Naive thymus-derived CD4-positive, alpha-beta T cell (primary cell): ENCODE measurements around the gene BHMT2. TPM values are rescaled to one million over a fixed set of nuclear protein-coding genes. Genes with fewer than 3 reads are reported as not detected.

Experiments
- ATAC-seq: fragments of 150-1000 bp; cut with Tn5 transposase; 2 replicates; pipeline ENCODE4 v1.10.0; 2021; ENCODE audit warnings: mild to moderate bottlenecking, moderate library complexity
- CTCF ChIA-PET: fragments of 350-600 bp; sonication (Branson Sonifier 250); formaldehyde crosslinking; loops from one replicate; lab custom pipeline; 2021; ENCODE audit warnings: antibody characterized with exemption; lab: Charles Lee
- POLR2A ChIA-PET: fragments of 350-600 bp; sonication (Branson Sonifier 250); formaldehyde crosslinking; loops from one replicate; lab custom pipeline; 2021; ENCODE audit warnings: antibody characterized with exemption, inconsistent platforms; lab: Charles Lee
- DNase-seq, 9 donors: peaks; one replicate each; pipeline versions ENCODE4 v3.0.0 to v3.0.0-alpha.2; 2020 to 2022; ENCODE audit warnings: mixed read lengths in 1 of 9
- H3K27ac ChIP-seq: one replicate; pipeline ENCODE4 v1.7.0; 2013; ENCODE audit warnings: mild to moderate bottlenecking, low read depth, low read length, moderate library complexity
- H3K27me3 ChIP-seq, 2 donors: one replicate each; pipeline ENCODE4 v1.7.0; 2013; ENCODE audit warnings: low read length in 2 of 2, mild to moderate bottlenecking in 2 of 2, moderate library complexity in 2 of 2; ENCODE audit not compliant: control insufficient read depth in 2 of 2, insufficient read depth in 2 of 2
- H3K36me3 ChIP-seq, 3 experiments: 1 replicate in 2 of 3; 2 replicates in 1 of 3; pipeline ENCODE4 v1.7.0; 2013; ENCODE audit warnings: low read length in 3 of 3, mild to moderate bottlenecking in 3 of 3, moderate library complexity in 1 of 3; ENCODE audit not compliant: insufficient read depth in 3 of 3, control insufficient read depth in 2 of 3
- H3K4me1 ChIP-seq, 2 donors: one replicate each; pipeline ENCODE4 v1.7.0; 2013; ENCODE audit warnings: low read length in 2 of 2, mild to moderate bottlenecking in 2 of 2, moderate library complexity in 1 of 2; ENCODE audit not compliant: control insufficient read depth in 2 of 2, insufficient read depth in 2 of 2
- H3K4me3 ChIP-seq: 2 replicates; pipeline ENCODE4 v1.7.0; 2013; ENCODE audit warnings: mild to moderate bottlenecking, low read length
- H3K9me3 ChIP-seq, 3 experiments: 1 replicate in 2 of 3; 2 replicates in 1 of 3; pipeline ENCODE4 v1.7.0; 2013; ENCODE audit warnings: low read length in 3 of 3; ENCODE audit not compliant: control insufficient read depth in 2 of 3
- H3K27ac Mint-ChIP-seq, 9 donors: one replicate each; pipeline ENCODE4 v1.8.0; 2020 to 2022; ENCODE audit warnings: mixed read lengths in 9 of 9, mild to moderate bottlenecking in 8 of 9, moderate library complexity in 5 of 9, inconsistent platforms in 2 of 9
- H3K27me3 Mint-ChIP-seq, 5 donors: one replicate each; pipeline ENCODE4 v1.8.0; 2021 to 2022; ENCODE audit warnings: mixed read lengths in 5 of 5, mild to moderate bottlenecking in 1 of 5
- H3K36me3 Mint-ChIP-seq, 5 donors: one replicate each; pipeline ENCODE4 v1.8.0; 2020 to 2022; ENCODE audit warnings: mixed read lengths in 5 of 5, mild to moderate bottlenecking in 3 of 5, inconsistent platforms in 1 of 5
- H3K4me1 Mint-ChIP-seq, 7 donors: one replicate each; pipeline ENCODE4 v1.8.0; 2020 to 2022; ENCODE audit warnings: mixed read lengths in 7 of 7, mild to moderate bottlenecking in 3 of 7, inconsistent platforms in 1 of 7
- H3K4me3 Mint-ChIP-seq, 10 donors: one replicate each; pipeline ENCODE4 v1.8.0; 2020 to 2022; ENCODE audit warnings: mild to moderate bottlenecking in 10 of 10, mixed read lengths in 10 of 10, moderate library complexity in 6 of 10, inconsistent platforms in 2 of 10
- H3K9me3 Mint-ChIP-seq, 11 donors: one replicate each; pipeline ENCODE4 v1.8.0; 2020 to 2022; ENCODE audit warnings: mixed read lengths in 11 of 11, mild to moderate bottlenecking in 4 of 11, inconsistent platforms in 1 of 11, moderate library complexity in 1 of 11
- intact Hi-C, 2 donors: fragments of 100-400 bp; cut with micrococcal nuclease; formaldehyde crosslinking; loops; one replicate each; pipeline ENCODE4 v1.15.1; 2023
- polyA plus RNA-seq, 2 donors: library from polyadenylated mRNA; unstranded; fragments of 300-500 nt; fragmentation: Illumina TruSeq; gene quantifications; one replicate each; pipeline ENCODE4 v1.2.3, GENCODE V29; 2021
- total RNA-seq, 6 experiments: library from RNA in 5 of 6; stranded (reverse) in 5 of 6; gene quantifications; 1 replicate in 5 of 6; 2 replicates in 1 of 6; pipeline ENCODE4 v1.2.3 and lab custom pipeline; 2021 to 2026

BHMT2 gene
- total and polyA plus RNA-seq, 7 experiments from 2014 or later, result not detected

DNA sequence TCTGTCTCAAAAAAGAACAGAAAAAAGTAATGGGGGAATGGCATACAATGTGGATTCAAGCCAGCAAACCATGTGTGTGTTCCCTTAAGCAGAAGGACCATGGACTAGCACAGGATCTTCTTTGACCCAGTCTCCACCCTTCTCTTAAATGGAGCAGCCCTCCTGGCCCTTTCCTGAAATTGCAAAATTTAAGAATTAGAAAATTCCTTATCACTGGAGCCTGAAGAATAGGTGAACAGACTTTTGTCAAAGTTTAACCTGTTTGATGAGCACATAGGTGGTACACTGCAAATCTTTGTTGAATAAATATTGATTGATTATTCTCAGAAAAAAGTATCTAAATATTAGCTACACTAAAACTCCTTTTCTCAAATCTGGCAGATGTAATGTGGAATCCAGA, 12.7 kb upstream of the BHMT2 start:
- DNase-seq, result no peak
- intact Hi-C loops, result no loop called here

DNA sequence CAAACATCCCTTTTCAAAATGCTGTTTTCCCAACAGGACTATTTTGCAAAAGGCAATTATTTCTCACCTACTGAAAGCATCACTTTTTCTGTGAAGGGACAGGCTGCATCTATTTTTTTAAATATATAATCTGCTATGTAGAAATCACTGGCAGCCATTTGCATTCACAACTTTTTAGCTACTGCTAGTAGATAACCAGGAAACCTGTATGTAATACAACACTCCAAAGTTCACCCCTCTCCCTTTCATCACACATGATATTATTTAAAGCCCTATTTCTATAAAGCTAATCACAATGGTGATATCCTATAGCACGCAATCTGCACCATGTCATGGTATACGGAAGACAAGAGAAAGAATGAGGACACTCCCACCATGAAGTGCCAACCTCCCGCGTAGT, 9.9 kb upstream of the BHMT2 start:
- no peak overlapping the region for H3K27ac Mint-ChIP-seq
- ChIA-PET CTCF (no interaction called here), POLR2A (no interaction called here)
- H3K27ac ChIP-seq, result no peak overlapping the region
- no peaks in the 10 kb centered on the region for H3K4me1 ChIP-seq
- H3K9me3 ChIP-seq, result no peaks in the 10 kb centered on the region
- intact Hi-C loops, result no loop called here
- DNase-seq, result no peak
- H3K9me3 Mint-ChIP-seq, result peaks cover 0 to 1% (median 0%) of the 10 kb centered on the region in 11 donors
- ATAC-seq, result no peak
- H3K4me1 Mint-ChIP-seq, result no peaks in the 10 kb centered on the region
- peaks cover 5 to 19% (median 11%) of the 10 kb centered on the region in 5 donors for H3K27me3 Mint-ChIP-seq
- no peak overlapping the region for H3K4me3 ChIP-seq
- H3K27me3 ChIP-seq, result no peaks in the 10 kb centered on the region
- no peak overlapping the region for H3K4me3 Mint-ChIP-seq
- no peaks in the 10 kb centered on the region for H3K36me3 ChIP-seq
- H3K36me3 Mint-ChIP-seq, result no peaks in the 10 kb centered on the region

More for the DNA sequence above, 12.7 kb upstream of the BHMT2 start:
- no peaks in the 10 kb centered on the region for H3K36me3 ChIP-seq
- no peak overlapping the region for H3K27ac ChIP-seq
- no peaks in the 10 kb centered on the region for H3K9me3 ChIP-seq
- H3K27me3 ChIP-seq, result no peaks in the 10 kb centered on the region
- Mint-ChIP-seq H3K9me3 (peaks cover 0 to 10% (median 0%) of the 10 kb centered on the region in 11 donors), H3K4me1 (no peaks in the 10 kb centered on the region), H3K27ac (no peak overlapping the region), H3K4me3 (no peak overlapping the region), H3K27me3 (peaks cover 5 to 15% (median 11%) of the 10 kb centered on the region in 5 donors), H3K36me3 (no peaks in the 10 kb centered on the region)
- ChIA-PET POLR2A (no interaction called here), CTCF (no interaction called here)
- no peak overlapping the region for H3K4me3 ChIP-seq
- H3K4me1 ChIP-seq, result no peaks in the 10 kb centered on the region
- ATAC-seq, result no peak

DNA sequence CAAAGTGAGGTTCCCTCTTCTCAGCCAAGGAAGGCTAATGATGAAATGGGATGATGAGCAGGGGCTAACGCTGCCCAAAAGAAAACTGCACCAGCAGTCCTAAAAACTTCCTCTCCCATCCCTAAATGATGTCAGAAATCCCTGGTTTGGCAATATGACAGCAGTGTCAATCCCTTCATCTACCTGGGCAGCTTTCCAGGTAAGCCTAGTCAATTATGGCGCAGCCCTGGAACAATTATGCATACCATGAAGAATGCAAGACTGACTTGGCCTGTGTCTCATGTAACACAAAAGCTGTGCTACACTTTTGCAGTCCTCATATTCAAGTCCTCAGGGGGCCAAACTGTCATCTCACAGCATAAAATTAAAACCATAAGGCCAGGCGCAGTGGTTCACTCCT, 7.1 kb upstream of the BHMT2 start:
- intact Hi-C loops, result no loop called here
- Histone ChIP-seq H3K9me3 (no peaks in the 10 kb centered on the region), H3K4me1 (no peaks in the 10 kb centered on the region), H3K27me3 (no peaks in the 10 kb centered on the region), H3K4me3 (no peak overlapping the region), H3K36me3 (no peaks in the 10 kb centered on the region), H3K27ac (no peak overlapping the region)
- POLR2A ChIA-PET, result no interaction called here
- Mint-ChIP-seq H3K4me3 (no peak overlapping the region), H3K9me3 (peaks cover 0 to 1% (median 0%) of the 10 kb centered on the region in 11 donors), H3K27me3 (peaks cover 4 to 20% (median 11%) of the 10 kb centered on the region in 5 donors), H3K27ac (no peak overlapping the region), H3K4me1 (no peaks in the 10 kb centered on the region), H3K36me3 (no peaks in the 10 kb centered on the region)
- ATAC-seq, result no peak
- no peak for DNase-seq
- CTCF ChIA-PET, result interaction anchor here (0.8 kb wide), 1 partner anchor 70 kb away, joined by 3 read pairs; no protein-coding TSS in a partner anchor

DNA sequence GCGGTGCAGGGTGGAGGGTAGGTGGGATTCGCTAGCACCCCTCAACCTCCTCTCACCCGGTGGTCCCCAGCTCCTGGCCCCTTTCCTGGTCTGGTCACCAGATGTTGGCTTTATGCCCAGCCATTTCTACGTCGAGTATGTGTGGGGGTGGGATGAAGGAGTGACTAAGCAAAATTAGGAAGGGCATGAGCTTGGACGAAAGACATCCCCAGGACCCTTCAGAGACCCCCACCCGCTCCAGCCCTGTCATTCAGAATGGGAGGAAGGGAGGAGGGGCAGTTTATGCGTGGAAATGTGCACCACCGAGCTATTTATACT, 742 bp downstream of the BHMT2 start:
- ATAC-seq, result no peak

DNA sequence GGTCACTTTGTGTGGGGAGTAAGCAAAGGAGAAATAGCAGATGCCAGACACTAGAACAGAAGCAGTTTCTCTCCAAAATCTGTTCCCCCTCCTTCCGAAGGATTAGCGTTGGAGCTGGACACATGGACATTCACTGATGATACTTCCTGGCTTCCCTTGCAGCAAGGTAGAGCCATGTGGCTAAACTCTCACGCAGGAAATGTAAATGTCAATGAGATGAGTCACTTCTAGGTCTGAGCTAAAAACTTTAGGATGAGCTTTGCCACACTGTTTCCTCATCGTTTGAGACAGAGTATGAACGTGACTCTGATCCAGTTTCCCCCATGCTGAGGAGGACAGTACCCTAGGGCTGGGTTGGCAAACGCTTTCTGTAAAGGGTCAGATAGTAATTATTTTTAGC, 5.1 kb downstream of the BHMT2 start:
- peaks cover 11 to 25% (median 21%) of the 10 kb centered on the region in 5 donors for H3K27me3 Mint-ChIP-seq
- no peak overlapping the region for H3K27ac ChIP-seq
- DNase-seq, result no peak
- H3K4me1 Mint-ChIP-seq, result peaks cover 0 to 6% (median 0%) of the 10 kb centered on the region in 7 donors
- intact Hi-C loops, result no loop called here
- H3K4me1 ChIP-seq, result no peaks in the 10 kb centered on the region
- ATAC-seq, result no peak
- H3K4me3 ChIP-seq, result no peak overlapping the region
- H3K36me3 Mint-ChIP-seq, result no peaks in the 10 kb centered on the region
- H3K9me3 ChIP-seq, result no peaks in the 10 kb centered on the region
- no peaks in the 10 kb centered on the region for H3K36me3 ChIP-seq
- POLR2A ChIA-PET, result no interaction called here
- CTCF ChIA-PET, result no interaction called here
- no peaks in the 10 kb centered on the region for H3K27me3 ChIP-seq
- H3K27ac Mint-ChIP-seq, result no peak overlapping the region
- H3K9me3 Mint-ChIP-seq, result peaks cover 0 to 2% (median 0%) of the 10 kb centered on the region in 11 donors
- no peak overlapping the region for H3K4me3 Mint-ChIP-seq

More for the DNA sequence above, 742 bp downstream of the BHMT2 start:
- H3K9me3 Mint-ChIP-seq, result peaks cover 0 to 5% (median 1%) of the 10 kb centered on the region in 11 donors
- no peaks in the 10 kb centered on the region for H3K9me3 ChIP-seq
- DNase-seq, result no peak
- ChIA-PET CTCF (no interaction called here), POLR2A (no interaction called here)
- H3K27me3 Mint-ChIP-seq, result peaks cover 28 to 40% (median 34%) of the 10 kb centered on the region in 5 donors
- H3K36me3 Mint-ChIP-seq, result peaks cover 0 to 7% (median 0%) of the 10 kb centered on the region in 5 donors
- no peaks in the 10 kb centered on the region for H3K4me1 ChIP-seq
- H3K4me3 ChIP-seq, result no peak overlapping the region
- H3K36me3 ChIP-seq, result no peaks in the 10 kb centered on the region
- no peak overlapping the region for H3K27ac ChIP-seq
- no peaks in the 10 kb centered on the region for H3K27me3 ChIP-seq
- intact Hi-C loops, result no loop called here
- H3K27ac Mint-ChIP-seq, result no peak overlapping the region
- H3K4me3 Mint-ChIP-seq, result no peak overlapping the region
- H3K4me1 Mint-ChIP-seq, result peaks cover 0 to 6% (median 0%) of the 10 kb centered on the region in 7 donors

DNA sequence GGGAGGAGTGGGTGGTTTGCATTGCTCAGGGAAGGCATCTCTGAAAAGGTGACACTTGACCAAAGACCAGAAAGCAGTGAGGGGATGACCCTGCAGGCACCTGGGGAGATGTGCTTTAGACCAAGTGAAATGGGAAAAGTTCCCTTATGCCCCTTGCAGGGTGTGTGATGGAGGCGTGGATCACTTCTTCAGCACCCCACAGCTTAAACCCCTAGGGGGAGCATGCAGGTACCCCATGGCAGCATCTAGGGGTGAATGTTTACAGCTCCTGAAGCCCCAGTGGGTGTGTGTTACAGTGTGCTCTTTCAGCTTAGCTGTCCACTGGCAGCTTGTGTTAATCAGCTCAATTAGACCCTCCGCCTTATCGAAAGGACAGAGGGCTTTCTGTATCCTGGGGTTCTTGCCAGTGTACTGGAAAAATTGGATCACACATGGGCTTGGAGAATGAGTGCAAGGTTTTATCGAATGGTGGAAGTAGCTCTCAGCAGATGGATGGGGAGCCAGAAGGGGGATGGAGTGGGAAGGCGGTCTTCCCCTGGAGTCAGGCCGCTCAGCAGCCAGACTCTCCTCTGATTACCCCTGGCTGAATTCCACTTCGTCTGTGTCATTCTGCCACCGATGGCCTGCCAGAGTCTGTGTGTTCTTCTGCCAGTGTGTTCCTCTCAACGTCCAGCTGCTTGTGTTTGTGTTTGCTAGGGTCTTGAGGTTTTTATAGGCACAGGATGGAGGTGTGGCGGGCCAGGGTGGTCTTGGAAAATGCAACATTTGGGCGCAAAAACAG, 6.3 kb downstream of the BHMT2 start:
- H3K27me3 ChIP-seq, result no peaks in the 10 kb centered on the region
- DNase-seq (no peak), ATAC-seq (no peak)
- CTCF ChIA-PET, result interaction anchor here (0.8 kb wide), 1 partner anchor 41 kb away, joined by 3 read pairs; no protein-coding TSS in a partner anchor
- Mint-ChIP-seq H3K27me3 (peaks cover 10 to 13% (median 11%) of the 10 kb centered on the region in 5 donors), H3K27ac (no peak overlapping the region), H3K36me3 (no peaks in the 10 kb centered on the region), H3K4me3 (no peak overlapping the region), H3K9me3 (peaks cover 0 to 4% (median 0%) of the 10 kb centered on the region in 11 donors), H3K4me1 (peaks cover 0 to 6% (median 0%) of the 10 kb centered on the region in 7 donors)
- no peak overlapping the region for H3K4me3 ChIP-seq
- H3K9me3 ChIP-seq, result no peaks in the 10 kb centered on the region
- H3K4me1 ChIP-seq, result no peaks in the 10 kb centered on the region
- H3K36me3 ChIP-seq, result no peaks in the 10 kb centered on the region
- POLR2A ChIA-PET, result no interaction called here
- no peak overlapping the region for H3K27ac ChIP-seq
- intact Hi-C loops, result no loop called here

DNA sequence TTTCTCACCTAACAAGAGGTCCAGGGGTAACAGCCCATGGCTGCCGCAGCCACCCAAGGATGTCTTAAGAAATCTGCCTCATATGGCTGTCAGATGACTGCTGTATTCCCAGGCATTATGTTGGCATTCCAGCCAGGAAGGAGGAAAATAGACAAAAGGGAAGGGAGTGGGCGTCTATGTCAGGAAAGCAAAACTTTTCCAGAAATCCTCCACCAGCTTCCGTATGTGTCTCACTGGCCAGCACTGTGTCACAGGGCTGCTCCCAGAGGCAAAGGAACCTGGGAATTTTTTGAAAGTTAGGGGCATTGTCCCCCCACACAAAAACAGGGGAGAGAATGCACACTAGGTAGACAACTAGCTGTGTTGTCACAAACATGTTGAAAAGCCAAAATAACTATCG, 7.3 kb downstream of the BHMT2 start:
- H3K4me3 Mint-ChIP-seq, result no peak overlapping the region
- POLR2A ChIA-PET, result no interaction called here
- H3K36me3 Mint-ChIP-seq, result no peaks in the 10 kb centered on the region
- intact Hi-C loops, result no loop called here
- Histone ChIP-seq H3K9me3 (no peaks in the 10 kb centered on the region), H3K27ac (no peak overlapping the region), H3K36me3 (no peaks in the 10 kb centered on the region), H3K27me3 (no peaks in the 10 kb centered on the region), H3K4me1 (no peaks in the 10 kb centered on the region), H3K4me3 (no peak overlapping the region)
- no peak overlapping the region for H3K27ac Mint-ChIP-seq
- peaks cover under 1 to 5% (median 3%) of the 10 kb centered on the region in 5 donors for H3K27me3 Mint-ChIP-seq
- no peak for ATAC-seq
- peaks cover 0 to 6% (median 0%) of the 10 kb centered on the region in 7 donors for H3K4me1 Mint-ChIP-seq
- H3K9me3 Mint-ChIP-seq, result peaks cover 0 to 4% (median 0%) of the 10 kb centered on the region in 11 donors
- CTCF ChIA-PET, result no interaction called here
- DNase-seq, result no peak
